GM19468 (cell line): ENCODE results near the gene GABRG3.

Experiments used
- ATAC-seq: cut with Tn5 transposase; IDR thresholded peaks from one replicate; pipeline ENCODE4 v1.9.1; 2021; ENCODE audit warnings: mild to moderate bottlenecking, moderate library complexity, moderate number of reproducible peaks; ENCODE audit not compliant: unreplicated experiment; ENCODE audit errors: extremely low read depth

Gene GABRG3

GRCh38 chr15:27091270-27091940, 120.4 kb downstream of the GABRG3 start:
- no peak for ATAC-seq

GRCh38 chr15:27092390-27092789, 121.4 kb downstream of the GABRG3 start:
- ATAC-seq: no peak

- ATAC-seq: no peak
Observed at GRCh38 chr15:27094235-27094634, 123.3 kb downstream of the GABRG3 start.

- no peak for ATAC-seq
Observed at GRCh38 chr15:27095886-27096624, 125.1 kb downstream of the GABRG3 start.

GRCh38 chr15:27097506-27097905, 126.5 kb downstream of the GABRG3 start:
- ATAC-seq: no peak

DNA sequence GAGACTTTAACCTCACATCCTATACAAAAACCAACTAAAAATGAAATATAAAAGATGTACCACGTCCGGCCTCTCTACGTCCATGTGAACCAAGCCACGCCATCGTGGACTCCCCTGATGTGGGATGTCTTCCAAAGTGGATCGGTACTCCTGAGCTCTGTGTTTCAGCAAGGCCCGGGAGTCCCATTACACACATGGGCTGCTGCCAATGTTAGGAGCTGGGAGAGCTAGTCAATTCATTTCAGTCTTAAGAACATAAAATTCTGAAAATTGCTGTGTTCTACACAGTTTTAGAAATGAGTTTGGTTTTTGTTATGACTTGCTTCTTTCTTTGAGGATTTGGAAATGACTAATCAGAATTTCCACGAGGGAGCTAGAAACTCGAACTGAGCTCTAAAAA, 131.0 kb downstream of the GABRG3 start:
- ATAC-seq: no peak

- ATAC-seq: no peak
Observed at GRCh38 chr15:27111323-27111722, 140.3 kb downstream of the GABRG3 start.

- ATAC-seq: no peak
Observed at GRCh38 chr15:27114473-27114872, 143.5 kb downstream of the GABRG3 start.

DNA sequence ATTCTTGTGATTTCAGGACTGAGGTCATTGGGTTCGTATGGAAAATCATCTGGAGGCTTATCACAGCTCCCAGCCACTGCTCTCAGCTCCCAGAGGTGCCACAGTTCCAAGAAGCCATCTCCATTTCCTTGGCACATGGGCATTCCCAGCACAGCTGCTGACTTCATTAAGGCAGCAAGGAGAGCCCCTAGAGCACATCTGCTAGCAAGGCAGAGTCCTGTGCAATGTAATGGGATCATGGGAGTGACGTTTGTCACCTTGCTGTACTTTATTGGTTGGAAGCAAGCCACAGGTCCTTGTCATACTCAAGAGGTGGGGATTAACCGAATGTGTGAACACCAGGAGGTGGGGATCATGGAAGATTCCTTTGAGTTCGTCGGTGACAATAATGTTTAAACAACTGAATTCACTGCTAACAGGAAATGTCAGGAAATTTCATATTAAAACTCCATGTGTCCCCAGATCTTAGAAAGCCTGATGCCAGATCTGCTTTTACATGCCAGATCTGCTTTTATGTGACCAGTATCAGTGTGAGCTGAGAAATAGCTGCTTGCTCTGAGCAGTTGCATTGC, 148.8 kb downstream of the GABRG3 start:
- no peak for ATAC-seq

DNA sequence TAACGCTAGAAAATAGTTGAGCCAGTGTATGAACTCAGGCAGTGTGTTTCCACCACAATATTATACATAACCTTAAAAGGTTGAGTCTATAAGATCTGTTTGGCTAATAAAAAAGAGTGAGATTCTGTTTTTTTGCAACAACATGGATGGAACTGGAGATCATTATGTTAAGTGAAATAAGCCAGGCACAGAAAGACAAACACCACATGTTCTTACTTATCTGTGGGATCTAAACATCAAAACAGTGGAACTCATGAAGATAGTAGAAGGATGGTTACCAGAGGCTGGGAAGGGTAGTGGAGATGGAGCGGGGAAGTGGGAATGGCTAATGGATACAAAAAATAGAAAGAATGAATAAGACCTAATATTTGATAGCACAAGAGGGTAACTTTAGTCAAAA, 150.7 kb downstream of the GABRG3 start:
- ATAC-seq: no peak

DNA sequence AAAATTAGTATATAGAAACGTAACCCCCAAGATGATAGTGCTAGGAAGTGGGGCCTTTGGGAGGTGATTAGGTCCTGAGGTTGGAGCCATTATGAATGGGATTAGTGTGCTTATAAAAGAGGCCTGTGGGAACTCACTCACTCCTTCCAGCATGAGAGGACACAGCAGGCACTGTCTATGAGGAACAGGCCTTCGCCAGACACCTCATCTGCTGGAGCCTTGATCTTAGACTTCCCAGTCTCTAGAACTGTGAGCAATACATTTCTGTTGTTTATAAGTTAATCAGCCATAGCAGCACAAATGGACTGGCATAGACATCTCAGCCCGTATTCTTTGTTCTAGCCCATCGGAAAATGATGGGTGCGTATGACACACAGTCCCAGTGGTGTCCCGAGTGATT, 152.3 kb downstream of the GABRG3 start:
- ATAC-seq: no peak

GRCh38 chr15:27123808-27124207, 152.8 kb downstream of the GABRG3 start:
- ATAC-seq: no peak

DNA sequence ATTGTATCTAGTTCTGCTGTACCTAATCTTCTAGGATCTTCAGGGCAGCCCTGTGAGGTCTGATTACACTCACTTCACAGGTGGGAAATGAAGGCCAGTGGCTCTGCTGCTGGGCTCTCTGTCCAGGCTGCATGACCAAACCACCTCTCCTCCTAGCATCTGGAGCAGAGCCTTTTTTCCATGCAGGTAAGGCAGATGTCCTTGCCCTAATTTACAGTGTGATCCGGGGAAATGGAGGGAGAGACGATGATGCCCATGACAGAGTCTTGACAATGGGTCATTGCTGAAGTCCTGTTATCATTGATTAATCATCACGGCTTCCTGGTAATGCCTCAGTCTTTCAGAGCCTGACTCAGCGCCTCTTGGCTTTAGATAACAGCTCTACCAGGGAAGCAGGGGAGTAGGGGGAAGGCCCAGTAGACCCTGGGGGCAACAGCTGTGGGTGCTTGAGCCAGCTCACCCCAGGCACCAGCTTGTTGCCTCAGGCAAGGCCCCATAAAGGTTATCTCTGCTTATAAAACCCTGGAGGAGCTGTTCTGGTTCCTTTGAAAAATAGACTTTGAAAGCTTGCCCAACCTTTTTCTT, 153.4 kb downstream of the GABRG3 start:
- ATAC-seq: no peak

- ATAC-seq: no peak
Observed at GRCh38 chr15:27125185-27125584, 154.2 kb downstream of the GABRG3 start.

DNA sequence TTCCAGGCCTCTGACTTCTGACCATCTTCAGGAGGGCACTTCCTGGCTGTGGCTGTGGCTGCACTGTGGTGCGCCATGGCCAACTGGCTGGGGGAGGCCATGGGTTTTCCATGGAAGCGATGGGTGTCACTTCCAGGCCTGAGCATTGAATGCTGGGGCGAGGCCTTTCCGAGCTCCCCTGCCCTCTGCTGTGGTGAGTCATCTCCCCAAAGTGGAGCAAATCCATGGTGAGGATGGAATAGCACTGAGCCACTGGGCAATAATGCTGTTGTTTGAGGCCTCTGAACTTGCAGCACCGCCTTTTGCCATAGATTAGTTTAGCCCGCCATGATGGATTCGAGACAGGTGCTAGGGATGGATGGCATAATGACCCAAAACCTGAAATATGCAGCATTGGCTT, 155.5 kb downstream of the GABRG3 start:
- no peak for ATAC-seq

DNA sequence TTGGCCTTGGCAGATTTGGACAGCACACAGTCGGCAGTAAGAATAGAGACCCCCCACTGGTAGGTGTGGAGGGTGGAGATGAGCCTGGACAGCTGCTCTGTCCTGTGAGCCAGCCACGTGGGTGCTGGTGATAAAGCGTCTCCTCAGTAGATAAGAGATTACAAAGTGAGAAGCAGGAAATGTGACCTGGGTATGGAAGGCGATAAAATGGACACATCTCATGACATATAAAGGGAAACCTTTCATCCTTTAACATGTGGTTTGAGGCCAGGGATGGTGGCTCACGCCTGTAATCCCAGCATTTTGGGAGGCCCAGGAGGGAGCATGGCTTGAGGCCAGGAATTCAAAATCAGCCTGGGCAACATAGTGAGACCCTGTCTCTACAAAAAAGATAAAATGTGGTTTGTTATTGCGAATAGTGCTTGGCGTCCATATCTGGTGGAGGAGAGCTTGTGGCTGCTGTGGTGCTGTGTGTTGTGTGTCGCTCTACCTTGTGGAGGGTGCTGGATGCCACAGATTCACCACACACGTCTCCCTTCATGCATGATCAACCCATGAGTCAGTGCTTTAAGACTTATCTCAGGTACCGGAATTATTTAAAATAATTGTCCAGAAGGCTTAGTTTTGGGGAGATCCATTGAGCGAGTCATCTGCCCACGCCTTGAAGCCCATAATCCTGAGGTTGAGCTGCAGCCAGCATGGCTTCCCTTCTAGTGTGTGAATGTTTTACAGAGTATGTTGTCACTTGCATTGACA, 157.0 kb downstream of the GABRG3 start:
- no peak for ATAC-seq

DNA sequence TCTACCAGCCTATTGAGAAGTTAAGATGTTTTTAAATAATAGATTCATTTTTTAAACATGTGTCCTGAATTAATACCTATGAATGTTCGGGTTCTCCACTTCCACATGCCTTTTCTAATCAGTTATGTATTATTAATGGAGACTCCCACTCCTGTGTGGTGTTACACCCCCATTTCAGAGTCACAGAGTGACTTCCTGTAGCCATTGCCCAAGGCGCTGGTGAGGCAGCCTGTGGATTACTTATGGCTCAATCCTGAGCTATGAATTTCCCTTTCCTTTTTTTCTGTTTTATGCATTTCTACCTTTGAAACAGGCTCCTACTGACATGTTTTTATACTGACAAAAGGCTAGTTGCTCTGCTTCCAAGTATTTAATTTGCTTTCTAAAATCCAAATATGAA, 162.3 kb downstream of the GABRG3 start:
- ATAC-seq: no peak

GRCh38 chr15:27134481-27134880, 163.5 kb downstream of the GABRG3 start:
- no peak for ATAC-seq

DNA sequence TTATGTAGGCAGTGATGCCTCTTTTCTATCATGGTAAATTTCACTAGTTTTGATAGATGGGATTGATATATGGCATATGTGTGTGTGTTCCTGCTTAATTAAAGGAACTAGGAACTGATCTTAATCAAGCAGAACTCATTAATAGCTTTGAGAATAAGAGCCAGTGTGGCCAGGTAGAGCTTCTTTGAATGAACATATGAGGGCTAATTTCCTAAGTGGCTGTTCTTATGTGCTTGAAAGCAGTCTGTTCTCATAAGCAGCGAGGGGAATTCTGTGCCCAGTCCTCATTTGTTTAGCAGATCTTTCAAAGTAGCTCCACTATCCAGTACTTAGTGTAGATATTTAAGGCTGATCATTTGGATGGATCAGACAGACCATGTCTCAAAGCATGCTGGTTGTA, 164.2 kb downstream of the GABRG3 start:
- no peak for ATAC-seq

- ATAC-seq: no peak
Observed at GRCh38 chr15:27137127-27137526, 166.1 kb downstream of the GABRG3 start.

- ATAC-seq: no peak
Observed at GRCh38 chr15:27165590-27165989, 194.6 kb downstream of the GABRG3 start.
